Hematopoietic multipotent progenitor cell treated with erythropoietin and hydrocortisone succinate and interleukin-3 and kit ligand, for 17 days (in vitro differentiated cells): Measurements from ENCODE around the gene DNAH8.

Experiments used
- DNase-seq: peaks from one replicate; pipeline ENCODE4 v3.0.0-alpha.2; 2015; ENCODE audit warnings: low spot score

Gene DNAH8

DNA sequence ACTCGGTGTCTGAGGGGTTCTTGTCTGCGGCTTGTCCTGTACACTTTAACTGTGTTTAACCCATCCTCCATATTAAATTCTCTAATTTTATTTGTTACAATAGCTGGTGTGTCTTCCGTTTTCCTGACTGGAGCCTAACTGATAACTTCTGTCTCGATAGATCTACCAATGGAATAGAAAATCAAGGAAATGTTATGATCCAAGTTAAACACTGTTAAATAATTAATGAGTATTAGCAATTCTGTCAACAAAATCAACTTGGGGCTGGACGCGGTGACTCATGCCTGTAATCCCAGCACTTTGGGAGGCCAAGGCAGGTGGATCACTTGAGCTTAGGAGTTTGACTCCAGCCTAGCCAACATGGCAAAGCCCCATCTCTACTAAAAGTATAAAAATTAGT is 81.7 kb downstream of the DNAH8 start:
- DNase-seq: no peak

DNA sequence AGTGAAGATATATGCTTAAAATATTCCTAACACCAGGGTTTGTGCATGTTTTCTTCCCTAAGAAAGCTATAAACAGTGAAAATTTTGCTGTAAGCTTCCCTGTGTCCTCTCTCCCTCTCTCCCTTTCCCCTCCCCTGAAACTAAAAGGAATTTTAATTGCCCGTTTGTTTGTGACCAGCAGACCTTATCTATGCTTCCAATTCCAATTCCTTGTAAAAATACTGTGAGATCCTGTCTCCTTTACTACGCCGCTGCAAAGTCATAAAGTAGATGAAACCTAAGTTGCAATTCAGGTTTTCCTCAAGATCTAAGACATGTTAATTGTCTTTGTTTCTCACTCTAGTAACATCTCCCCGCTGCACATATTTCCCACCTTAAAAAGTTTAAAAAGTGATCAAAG is 82.3 kb downstream of the DNAH8 start:
- DNase-seq: no peak

DNA sequence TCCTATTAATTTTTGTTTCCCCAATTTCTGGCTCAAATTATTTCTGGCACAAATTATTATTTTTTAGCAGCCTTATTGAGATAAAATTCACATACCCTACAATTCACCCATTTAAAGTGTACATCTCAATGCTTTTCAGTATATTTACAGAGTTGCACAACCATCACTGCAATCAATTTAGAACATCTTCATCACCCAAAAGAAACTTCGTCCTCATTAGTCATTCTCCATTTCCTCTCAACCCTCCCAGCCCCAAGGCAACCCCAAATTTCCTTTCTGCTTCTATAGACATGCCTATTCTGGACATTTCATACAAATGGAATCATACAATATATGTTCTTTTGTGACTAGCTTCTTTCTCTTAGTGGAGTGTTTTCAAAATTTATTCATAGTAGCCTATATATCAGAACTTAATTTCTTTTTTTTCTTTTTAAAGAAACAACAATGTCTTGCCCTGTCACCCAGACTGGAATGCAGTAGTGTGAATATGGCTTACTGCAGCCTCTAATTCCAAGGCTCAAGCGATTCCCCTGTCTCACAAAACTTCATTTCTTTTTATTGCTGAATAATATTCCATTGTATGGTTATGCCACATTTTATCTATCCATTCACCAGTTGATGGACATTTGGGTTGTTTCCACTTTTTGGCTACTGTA is 84.5 kb downstream of the DNAH8 start:
- DNase-seq: no peak

DNA sequence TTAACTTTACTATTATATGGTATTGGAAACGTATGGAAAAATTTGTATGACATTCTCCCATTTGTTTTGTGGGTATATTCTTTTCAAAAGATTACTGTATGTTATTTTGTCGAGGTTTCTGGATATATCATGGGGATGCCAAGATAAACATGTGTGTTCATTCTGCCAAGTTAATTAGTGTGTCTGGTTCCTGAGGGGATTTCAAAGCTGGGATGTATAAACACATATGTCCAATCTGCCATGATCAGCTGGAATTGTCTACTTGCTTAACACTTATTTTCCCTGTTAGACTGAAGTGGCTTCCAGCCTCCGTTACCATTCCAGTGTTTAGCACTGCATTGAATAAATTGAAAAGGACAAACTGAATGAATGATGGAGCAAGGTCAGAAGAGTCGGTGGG is 86.2 kb downstream of the DNAH8 start:
- no peak for DNase-seq

DNA sequence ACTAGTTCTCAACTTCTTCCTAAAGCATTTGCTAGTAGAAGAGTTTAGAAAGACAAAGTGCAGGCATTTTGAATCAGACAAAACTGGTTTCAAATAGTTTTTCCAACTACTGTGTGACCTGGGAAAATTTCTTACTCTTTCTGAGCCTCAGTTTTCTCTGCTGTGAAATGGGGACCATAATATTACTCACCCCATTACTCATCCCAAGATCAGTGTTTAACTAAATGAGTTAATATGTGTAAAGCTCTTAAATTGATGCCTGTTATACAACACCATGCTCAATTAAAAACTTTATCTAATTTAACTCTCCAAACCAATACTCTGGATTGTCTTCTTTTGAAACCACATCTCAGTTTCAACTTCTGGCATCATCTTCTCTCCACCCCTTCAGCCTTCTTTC is 87.4 kb downstream of the DNAH8 start:
- no peak for DNase-seq

DNA sequence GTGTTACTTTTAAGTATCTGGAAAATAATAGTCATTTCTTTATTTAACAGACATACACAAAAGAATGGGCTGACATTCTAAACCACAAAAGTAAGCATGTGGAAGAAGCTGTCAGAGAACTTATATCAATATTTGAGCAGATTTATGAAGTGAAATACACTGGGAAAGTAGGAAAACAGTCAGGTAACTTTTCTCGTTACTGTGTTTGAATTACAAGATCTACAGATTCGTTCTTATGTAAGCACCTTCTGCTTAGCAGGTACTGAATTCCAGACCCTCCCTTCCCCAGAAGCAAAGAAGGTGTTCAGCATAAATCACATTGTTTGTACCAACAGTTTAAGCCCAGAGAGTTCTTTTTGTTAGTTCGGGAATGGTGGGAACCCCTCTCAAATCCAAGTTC is 88.0 kb downstream of the DNAH8 start:
- no peak for DNase-seq

DNA sequence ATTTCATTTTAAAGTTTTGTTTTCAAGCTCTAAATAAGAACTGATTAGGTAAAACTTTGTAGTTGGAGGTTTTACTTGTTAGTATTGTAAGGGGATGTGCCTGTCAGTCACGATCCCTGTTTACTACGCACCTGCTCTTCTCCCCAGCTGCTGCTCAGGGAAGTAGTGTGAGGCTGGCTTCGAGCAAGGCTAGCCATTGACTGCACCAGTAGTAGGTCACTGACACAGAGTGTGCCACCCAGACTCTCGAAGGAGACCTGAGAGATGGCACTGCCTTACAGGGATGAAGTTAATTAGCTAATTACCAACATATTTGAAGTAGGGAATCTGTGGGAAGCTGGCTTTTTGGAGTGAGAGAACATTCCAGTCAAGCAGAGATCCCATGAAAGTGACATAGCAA is 89.2 kb downstream of the DNAH8 start:
- DNase-seq: no peak

DNA sequence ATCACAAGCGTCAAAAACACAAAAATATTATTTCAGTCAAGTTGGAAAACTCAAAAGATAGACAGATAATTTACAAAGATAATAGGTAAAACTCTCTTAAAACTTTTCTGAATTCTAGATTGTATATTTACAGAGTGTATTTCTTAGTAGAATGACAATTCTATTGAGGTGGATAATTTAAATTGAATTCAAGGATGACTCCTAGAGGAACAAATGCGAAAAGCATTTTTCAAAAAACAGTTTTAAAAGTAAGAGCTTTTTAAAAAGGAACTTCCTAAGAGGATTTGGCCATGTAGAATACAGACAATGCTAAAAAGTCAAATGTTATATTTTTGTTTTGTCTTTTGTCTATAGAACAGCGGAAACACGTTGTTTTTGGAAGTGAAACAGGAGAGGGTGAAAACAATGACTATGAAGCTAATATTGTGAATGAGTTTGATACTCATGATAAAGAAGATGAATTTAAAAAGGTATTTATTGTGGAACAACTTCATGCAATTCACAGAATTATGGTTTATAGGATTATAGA is 90.1 kb downstream of the DNAH8 start:
- no peak for DNase-seq

DNA sequence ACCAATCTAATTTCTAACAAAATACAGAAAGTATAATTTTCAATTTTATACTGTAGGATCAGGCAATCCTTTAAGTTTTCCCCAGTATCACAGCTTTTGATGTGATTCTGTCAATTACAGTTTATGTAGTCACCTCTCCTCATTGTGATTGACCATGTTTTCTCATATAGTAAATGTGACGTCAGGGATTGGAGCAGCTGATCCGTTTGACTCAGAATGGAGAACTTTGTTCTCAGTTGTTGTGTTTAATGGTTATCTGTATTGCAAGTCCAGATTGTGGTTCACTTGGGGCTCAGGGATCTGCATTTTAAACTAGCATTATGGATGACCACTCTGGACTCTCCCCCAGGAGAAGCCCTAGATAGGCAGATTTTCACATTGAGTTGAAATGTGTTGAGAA is 90.6 kb downstream of the DNAH8 start:
- no peak for DNase-seq

DNA sequence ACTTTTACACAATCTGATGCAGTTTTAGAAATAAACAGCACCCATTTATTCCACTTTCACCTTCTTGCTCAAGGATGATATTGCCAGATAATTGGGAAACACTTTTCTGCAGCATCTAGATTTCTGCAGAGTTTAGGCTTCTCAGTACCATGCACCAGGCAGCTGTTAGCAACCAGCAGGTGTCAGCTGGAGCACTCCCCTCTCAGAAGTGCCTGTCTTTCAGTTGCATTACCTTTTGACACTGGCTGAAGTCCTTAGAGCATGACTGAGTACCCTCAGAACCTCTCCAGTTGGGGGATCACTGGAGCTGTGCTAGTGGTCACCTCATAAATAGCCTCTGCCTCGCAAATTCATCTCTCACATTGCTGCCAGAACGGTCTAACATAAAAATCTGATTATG is 91.2 kb downstream of the DNAH8 start:
- no peak for DNase-seq

DNA sequence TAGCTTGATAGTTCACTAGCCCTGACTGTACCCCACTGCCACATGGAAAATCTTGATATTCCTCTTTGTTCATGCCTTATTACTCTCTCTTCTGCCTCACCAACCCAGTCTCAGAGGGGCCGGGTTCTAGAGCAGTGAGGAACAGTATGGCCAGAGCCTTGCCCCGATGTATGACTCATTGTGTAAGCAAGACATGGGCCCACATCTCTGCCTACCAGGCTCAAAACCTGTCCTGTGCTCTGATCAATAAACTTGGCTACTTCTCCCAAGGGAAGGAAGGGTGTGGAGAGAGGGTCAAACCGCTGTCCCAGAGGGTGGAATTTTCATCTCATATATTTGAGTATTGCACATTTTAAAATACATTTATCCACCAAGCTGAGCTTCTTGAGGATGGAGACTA is 91.7 kb downstream of the DNAH8 start:
- no peak for DNase-seq

DNA sequence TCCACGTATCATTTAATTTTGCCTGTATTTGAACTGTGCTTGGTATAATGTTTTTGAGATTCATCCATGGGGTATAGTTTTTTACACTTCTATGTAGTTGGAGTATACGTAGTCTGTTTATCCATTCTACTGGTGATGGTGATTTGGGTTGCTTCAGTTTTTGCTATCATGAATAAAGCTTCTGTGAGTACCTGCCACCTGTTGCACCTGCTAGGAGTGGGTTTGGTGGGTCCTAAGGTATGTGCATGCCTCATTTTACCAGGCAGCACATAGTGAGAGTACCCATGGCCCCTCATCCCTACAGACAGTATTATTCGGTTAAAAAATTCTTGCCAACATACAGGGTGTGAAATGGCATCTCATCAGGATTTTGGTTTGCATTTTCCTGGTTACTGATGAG is 92.9 kb downstream of the DNAH8 start:
- DNase-seq: no peak

DNA sequence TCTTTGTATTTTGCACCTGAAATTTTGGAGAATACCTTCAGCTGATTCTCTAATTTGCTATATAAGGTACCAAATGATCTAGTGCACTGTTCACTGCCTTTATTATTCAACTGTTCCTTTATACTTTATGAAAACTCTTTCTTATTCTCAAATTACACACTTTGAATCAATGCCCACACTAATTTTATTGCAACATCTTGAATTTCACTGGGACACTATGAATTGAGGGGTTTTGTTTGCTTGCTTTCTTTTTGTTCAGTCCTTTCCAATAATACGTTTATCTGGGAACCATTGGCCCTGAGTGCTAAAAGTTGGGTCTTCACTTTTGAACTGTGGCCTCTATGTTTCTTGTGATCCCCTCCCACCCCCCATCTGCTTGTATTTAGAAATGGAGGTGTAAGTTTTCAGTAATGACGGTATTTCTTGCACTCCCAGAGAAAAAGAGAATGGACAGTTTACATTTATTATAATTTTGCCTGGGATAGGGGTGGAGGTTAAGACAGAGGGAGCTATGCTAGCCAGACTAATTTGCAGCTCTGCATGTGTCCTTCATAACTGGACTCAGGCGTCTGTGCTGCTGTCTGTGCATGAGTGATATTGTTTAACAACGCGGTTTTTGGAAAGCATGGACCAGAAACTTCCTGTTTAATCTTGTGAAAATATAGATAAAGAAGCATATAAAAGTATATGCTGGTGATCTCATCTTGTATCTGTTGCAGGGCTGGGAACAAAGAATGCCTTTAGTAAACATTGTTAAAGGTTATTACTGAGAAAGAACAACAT is 98.1 kb downstream of the DNAH8 start:
- DNase-seq: no peak

DNA sequence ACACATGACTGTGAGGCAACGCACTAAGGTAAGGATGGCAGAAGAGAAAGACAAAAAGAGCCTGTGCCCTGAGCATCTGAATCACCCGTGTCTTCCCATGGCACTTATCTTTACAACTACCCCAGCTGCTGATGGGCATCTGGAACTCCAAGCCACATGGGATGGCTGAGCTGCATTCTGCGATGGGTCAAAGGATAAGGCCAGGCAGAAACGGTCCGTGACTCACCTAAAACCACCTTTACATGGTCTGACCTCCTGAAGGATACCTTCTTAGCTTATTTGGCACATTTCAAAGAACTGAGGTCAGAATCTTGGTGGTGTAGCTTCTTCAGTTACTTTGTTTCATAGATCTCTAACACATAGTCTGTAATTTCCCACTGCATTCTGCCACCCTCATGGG is 99.7 kb downstream of the DNAH8 start:
- DNase-seq: no peak

DNA sequence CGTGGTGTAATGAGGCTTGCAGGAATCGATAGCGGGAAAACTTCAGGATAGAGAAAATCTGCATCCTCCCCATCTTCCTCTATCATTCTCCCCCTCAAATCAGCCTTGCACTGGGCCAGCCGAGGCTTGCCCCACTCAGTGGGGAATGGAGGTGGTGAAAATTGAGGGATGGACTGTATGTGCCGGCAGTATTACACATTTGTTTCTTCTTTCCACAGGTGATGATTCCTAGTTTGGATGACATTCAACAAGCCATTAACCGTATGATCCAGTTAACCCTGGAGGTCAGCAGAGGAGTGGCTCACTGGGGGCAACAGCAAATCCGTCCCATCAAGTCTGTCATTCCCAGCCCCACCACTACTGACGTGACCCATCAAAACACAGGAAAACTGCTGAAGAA is 100.1 kb downstream of the DNAH8 start:
- DNase-seq: no peak

DNA sequence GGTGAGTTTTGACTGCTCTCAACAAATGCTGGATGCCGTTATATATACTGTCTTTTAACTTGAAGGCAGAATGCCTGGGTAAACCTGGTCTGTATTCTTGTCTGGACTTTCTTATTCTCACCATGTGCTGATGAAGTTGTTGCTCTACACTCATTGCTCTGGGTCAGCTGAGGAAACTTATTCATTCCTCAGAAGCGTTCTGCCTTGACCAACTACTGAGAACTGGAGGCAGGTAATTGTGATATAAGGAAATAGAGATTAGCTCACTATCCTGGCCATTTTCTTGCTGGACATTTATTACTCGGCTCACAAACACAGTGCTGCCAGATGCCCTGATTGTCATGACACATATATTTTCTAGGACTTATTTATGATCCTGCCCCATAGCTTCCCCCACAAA is 103.6 kb downstream of the DNAH8 start:
- DNase-seq: no peak

DNA sequence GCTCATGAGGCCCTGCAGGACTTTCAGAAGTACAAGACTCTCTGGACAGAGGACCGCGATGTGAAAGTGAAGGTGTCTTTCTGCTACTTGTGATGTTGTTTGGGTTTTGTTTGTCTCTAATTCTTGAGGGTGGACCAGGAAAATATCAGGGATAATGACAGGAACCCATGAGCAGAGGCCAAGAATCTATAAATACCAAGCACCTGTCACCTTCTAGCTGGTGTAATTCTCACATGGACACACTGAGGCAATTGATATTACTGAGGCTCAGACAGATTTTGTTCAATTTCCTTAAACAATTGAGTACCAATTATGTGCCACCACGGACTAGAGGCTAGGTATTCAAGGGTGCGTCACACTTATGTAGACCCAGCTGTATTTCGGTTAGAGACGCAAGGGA is 107.9 kb downstream of the DNAH8 start:
- DNase-seq: no peak

DNA sequence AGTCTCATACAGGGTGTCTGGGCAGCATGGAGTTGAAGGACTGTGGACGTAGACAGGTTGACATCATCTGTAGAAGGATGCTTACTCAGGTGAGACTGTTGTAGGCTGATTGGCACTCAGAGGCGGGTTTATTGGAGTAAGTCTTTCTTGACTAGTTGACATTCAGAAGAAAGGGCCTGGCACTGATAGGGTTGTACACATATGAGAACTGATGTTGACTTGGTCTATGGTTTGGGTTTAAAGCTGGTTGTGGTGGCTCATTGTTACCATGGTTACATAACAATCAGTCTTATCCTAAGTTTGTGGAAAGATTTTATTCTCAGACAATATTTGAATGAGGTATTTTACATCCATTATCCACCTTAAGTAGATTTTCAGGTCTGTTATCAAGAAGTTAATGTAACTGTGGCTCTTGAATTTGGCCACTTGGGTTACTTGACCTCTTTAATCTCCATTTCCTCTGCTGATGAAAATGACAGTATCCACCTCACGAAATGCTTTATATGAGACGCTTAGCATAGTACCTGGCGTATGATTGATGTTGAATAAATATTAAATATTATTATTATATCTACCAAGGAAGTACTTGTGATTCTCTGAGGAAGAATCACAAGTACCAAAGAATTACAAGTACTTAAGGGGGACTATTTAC is 109.3 kb downstream of the DNAH8 start:
- DNase-seq: no peak

DNA sequence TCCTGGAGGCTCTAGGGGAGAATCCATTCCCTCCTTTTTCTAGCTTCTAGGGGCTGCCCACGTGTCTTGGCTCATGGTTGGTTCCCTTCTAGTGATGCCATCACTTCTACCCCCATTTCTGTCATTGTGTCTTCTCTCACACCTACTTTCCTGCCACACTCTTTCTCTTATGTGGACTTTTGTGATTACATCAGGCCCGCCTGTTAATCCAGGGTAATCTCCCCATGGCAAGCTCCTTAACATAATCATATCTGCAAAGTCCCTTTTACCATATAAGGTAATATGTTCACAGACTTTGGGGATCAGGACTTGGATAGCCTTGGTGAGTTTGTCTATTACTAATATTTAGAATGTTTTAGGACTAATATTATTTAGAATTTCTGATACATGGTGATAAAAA is 111.9 kb downstream of the DNAH8 start:
- no peak for DNase-seq

DNA sequence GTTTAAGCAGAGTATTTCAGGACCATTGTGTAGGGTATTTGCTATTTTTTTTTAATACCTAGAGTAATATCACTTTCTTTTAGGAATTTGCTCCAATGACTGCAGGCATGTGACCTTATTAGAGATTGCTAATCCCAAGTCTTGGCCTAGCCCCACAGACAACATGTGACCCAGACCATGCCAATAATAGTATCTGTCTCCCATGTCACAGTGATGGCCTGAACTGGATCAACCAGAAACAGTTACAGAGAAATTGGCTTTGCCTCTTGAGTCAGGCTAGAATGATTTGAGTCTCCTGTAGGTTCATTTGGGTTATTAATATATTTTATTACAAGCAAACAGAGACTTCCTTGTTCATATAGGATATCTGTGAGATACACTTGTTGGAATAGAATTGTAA is 116.8 kb downstream of the DNAH8 start:
- DNase-seq: no peak

DNA sequence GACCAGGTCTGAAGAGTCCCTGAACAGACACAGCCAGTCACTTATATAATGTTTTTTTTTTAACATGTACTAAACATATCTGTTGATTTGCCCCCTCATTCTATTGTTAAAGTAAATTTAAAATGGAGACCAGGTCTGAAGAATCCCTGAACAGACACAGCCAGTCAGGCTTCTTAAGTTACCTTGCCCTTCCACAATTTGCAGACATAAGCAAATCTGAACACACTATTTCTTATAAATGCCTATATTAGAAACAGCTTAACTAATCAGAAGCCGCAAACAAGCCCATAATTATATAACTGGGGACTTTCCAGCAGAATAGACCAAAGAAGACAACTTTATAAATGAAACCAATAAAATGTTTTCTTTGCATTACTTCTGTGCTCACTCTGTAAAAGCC is 118.2 kb downstream of the DNAH8 start:
- DNase-seq: no peak

DNA sequence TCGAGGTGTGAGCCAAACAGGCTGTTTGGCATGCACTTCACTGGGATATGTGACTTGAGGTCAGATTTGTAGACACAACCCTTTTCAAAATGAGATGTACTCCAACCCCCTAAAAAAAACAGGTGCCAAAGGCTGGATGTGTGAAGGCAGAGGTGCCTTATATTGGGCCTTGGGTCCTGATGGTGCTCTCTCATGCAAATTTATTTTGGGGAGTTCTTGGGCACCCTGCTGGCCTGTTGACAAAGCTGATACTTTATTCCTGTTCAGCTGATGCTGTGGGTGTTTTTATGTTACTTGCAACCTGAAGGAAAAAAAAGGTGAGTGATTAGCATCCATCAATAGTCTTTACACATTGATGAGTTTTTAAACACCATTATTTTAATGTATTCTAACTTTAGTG is 121.5 kb downstream of the DNAH8 start:
- DNase-seq: no peak

DNA sequence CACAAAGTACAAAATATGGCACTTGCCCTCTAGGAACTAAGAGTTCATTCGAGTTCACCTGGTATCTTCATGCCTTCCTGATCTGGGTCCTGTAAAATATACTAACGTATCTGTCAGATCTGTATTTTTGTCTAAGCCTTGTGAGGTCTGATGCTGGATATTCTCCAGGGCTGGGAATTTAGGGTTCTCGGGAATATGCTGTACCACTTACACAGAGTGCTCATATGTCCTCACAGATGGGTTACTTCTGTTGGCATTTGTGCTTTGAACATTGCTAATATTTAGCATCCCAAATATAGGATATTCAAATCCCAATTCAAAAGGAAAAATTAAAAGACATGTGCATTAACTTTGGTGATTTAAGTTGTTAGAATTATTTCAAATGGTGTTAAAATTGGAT is 122.0 kb downstream of the DNAH8 start:
- DNase-seq: no peak
